Endothelial cell (in vitro differentiated cells): Measurements from ENCODE around the gene USP48. TPM values are rescaled to one million over a fixed set of nuclear protein-coding genes. Genes with fewer than 3 reads are reported as not detected.
"Not testable (repeated sequence)": the region's sequence is repeated elsewhere in the genome, so short reads cannot be mapped to it uniquely, and the experiment has no call there.

Source experiments
- DNase-seq: peaks from one replicate; pipeline ENCODE4 v3.0.0; 2021; ENCODE audit warnings: low spot score
- H3K27ac Mint-ChIP-seq: one replicate; pipeline ENCODE4 v1.8.0; 2021; ENCODE audit warnings: mixed read lengths, inconsistent platforms; ENCODE audit not compliant: unreplicated experiment
- H3K27me3 Mint-ChIP-seq: one replicate; pipeline ENCODE4 v1.8.0; 2021; ENCODE audit warnings: mild to moderate bottlenecking, moderate library complexity, mixed read lengths, inconsistent platforms; ENCODE audit not compliant: unreplicated experiment
- H3K36me3 Mint-ChIP-seq: one replicate; pipeline ENCODE4 v1.8.0; 2021; ENCODE audit warnings: mild to moderate bottlenecking, low read depth, mixed read lengths, inconsistent platforms; ENCODE audit not compliant: unreplicated experiment
- H3K4me1 Mint-ChIP-seq: one replicate; pipeline ENCODE4 v1.8.0; 2021; ENCODE audit warnings: mild to moderate bottlenecking, mixed read lengths, inconsistent platforms; ENCODE audit not compliant: unreplicated experiment
- H3K4me3 Mint-ChIP-seq: one replicate; pipeline ENCODE4 v1.8.0; 2021; ENCODE audit warnings: mild to moderate bottlenecking, mixed read lengths, inconsistent platforms; ENCODE audit not compliant: unreplicated experiment
- H3K9me3 Mint-ChIP-seq: one replicate; pipeline ENCODE4 v1.8.0; 2021; ENCODE audit warnings: mixed read lengths, inconsistent platforms; ENCODE audit not compliant: unreplicated experiment
- total RNA-seq: library from RNA; stranded (reverse); fragmentation: NEBNext Ultra II Directional; extraction: Animal tissue kit (Norgen Biotek cat#: 25700); gene quantifications from one replicate; pipeline ENCODE4 v1.2.1, GENCODE V29; 2021; ENCODE audit not compliant: unreplicated experiment
- TF ChIP-seq, protein P1 (sequence below): fragments of 200-600 bp; sonication (generic); IDR thresholded peaks from one replicate; pipeline ENCODE4 v1.5.0; 2021; ENCODE audit warnings: antibody characterized with exemption; ENCODE audit not compliant: unreplicated experiment

The USP48 gene
- total RNA-seq, 1 donor from 2014 or later = 57.9 TPM

DNA sequence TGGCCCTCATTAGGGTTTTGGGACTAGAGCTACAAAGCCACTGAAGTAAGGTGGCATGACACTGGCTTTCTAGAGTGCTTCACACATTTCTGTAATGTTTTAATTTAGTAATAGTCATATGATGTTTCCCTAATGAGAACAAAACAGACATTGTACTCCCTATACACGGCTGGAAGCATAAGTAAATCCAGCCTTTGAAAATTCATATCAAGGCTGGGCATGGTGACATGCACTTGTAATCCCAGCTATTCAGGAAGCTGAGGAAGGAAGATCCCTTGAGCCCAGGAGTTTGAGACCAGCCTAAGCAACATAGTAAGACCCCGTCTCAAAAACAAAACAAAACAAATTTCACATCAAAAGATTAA, 7.4 kb downstream of the USP48 start:
- H3K27ac Mint-ChIP-seq = no peak overlapping the region
- no peak for DNase-seq
- no peaks in the 10 kb centered on the region for H3K9me3 Mint-ChIP-seq
- TF ChIP-seq, protein P1, sequence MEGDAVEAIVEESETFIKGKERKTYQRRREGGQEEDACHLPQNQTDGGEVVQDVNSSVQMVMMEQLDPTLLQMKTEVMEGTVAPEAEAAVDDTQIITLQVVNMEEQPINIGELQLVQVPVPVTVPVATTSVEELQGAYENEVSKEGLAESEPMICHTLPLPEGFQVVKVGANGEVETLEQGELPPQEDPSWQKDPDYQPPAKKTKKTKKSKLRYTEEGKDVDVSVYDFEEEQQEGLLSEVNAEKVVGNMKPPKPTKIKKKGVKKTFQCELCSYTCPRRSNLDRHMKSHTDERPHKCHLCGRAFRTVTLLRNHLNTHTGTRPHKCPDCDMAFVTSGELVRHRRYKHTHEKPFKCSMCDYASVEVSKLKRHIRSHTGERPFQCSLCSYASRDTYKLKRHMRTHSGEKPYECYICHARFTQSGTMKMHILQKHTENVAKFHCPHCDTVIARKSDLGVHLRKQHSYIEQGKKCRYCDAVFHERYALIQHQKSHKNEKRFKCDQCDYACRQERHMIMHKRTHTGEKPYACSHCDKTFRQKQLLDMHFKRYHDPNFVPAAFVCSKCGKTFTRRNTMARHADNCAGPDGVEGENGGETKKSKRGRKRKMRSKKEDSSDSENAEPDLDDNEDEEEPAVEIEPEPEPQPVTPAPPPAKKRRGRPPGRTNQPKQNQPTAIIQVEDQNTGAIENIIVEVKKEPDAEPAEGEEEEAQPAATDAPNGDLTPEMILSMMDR = no peak
- H3K4me1 Mint-ChIP-seq = peaks cover 13% of the 10 kb centered on the region
- H3K27me3 Mint-ChIP-seq = no peaks in the 10 kb centered on the region
- H3K4me3 Mint-ChIP-seq = no peak overlapping the region
- no peaks in the 10 kb centered on the region for H3K36me3 Mint-ChIP-seq

DNA sequence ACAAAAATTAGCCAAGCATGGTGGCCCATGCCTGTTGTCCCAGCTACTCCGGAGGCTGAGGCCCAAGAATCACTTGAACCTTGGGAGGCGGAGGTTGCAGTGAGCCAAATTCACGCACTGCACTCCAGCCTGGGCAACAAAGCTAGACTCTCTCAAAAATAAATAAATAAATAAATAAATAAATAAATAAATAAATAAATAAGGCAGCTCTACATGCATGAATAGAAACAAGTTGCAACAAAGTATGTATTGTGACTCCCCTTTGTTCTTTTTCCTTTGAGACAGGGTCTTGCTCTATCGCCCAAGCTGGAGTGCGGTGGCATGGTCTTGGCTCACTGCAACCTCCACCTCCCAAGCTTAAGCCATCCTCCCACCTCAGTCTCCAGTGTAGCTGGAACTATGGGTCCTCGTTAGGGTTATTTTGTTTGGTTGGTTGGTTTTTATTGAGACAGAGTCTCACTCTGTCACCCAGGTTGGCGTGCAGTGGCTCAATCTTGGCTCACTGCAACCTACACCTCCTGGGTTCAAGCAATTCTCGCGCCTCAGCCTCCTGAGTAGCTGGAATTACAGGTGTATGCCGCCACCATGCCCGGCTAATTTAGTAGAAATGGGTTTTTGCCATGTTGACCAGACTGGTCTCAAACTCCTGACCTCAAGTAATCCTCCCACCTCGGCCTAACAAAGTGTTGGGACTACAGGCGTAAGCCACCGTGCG, 8.0 kb downstream of the USP48 start:
- Mint-ChIP-seq H3K36me3 (no peaks in the 10 kb centered on the region), H3K4me1 (peaks cover 7% of the 10 kb centered on the region), H3K27me3 (no peaks in the 10 kb centered on the region), H3K27ac (no peak overlapping the region), H3K9me3 (no peaks in the 10 kb centered on the region), H3K4me3 (no peak overlapping the region)
- DNase-seq = no peak
- TF ChIP-seq, protein P1 = no peak

DNA sequence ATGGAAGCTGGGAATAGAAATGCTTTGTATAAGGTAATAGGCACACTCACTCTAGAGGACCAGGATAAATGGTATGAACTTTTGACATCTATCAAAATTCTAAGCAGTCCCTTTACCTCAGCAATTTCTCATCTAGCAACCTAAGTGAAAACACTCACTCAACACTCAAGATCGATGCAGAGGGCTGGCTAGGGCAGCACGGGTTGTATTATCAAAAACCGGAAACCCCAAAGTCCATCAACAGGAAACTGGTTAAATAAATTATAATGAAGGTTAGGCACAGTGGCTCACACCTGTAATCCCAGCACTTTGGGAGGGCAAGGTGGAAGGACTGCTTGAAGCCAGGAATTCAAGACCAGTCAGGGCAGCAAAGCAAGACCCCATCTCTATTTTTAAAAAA, 9.4 kb downstream of the USP48 start:
- no peak for DNase-seq
- no peak overlapping the region for H3K27ac Mint-ChIP-seq
- H3K4me3 Mint-ChIP-seq = no peak overlapping the region
- no peaks in the 10 kb centered on the region for H3K36me3 Mint-ChIP-seq
- H3K4me1 Mint-ChIP-seq = peaks cover 2% of the 10 kb centered on the region
- TF ChIP-seq, protein P1 = no peak
- no peaks in the 10 kb centered on the region for H3K27me3 Mint-ChIP-seq
- no peaks in the 10 kb centered on the region for H3K9me3 Mint-ChIP-seq

GRCh38 chr1:21771672-21772071, 11.3 kb downstream of the USP48 start:
- not testable (repeated sequence) for H3K4me3 Mint-ChIP-seq

GRCh38 chr1:21770602-21771001, 12.3 kb downstream of the USP48 start:
- not testable (repeated sequence) for H3K9me3 Mint-ChIP-seq, H3K4me3 Mint-ChIP-seq, H3K27me3 Mint-ChIP-seq, DNase-seq, H3K4me1 Mint-ChIP-seq, H3K36me3 Mint-ChIP-seq, H3K27ac Mint-ChIP-seq

More at GRCh38 chr1:21771672-21772071, 11.3 kb downstream of the USP48 start:
- not testable (repeated sequence) for H3K27me3 Mint-ChIP-seq, H3K4me1 Mint-ChIP-seq, H3K27ac Mint-ChIP-seq, H3K36me3 Mint-ChIP-seq, DNase-seq, H3K9me3 Mint-ChIP-seq

- no peak overlapping the region for H3K27ac Mint-ChIP-seq
- H3K36me3 Mint-ChIP-seq = no peaks in the 10 kb centered on the region
- DNase-seq = no peak
- TF ChIP-seq, protein P1 = no peak
- no peaks in the 10 kb centered on the region for H3K4me1 Mint-ChIP-seq
- no peaks in the 10 kb centered on the region for H3K27me3 Mint-ChIP-seq
- H3K9me3 Mint-ChIP-seq = no peaks in the 10 kb centered on the region
- H3K4me3 Mint-ChIP-seq = no peak overlapping the region
These were observed 12.7 kb downstream of the USP48 start for GRCh38 chr1:21770201-21770600.

DNA sequence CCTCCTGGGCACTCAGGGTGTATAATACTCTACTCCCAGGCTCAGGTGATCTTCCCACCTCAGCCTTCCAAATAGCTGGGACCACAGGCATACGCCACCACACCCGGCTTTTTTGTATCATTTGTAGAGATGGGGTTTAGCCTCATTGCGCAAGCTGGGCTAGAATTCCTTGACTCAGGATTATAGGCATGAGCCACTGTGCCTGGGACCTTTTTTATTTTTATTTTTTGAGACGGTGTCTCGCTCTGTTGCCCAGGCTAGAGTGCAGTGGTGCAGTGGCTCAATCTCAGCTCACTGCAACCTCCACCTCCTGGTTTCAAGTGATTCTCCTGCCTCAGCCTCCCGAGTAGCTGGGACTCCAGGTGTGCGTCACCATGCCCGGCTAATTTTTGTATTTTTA, 15.8 kb downstream of the USP48 start:
- H3K36me3 Mint-ChIP-seq, H3K27me3 Mint-ChIP-seq, H3K9me3 Mint-ChIP-seq, DNase-seq, H3K4me1 Mint-ChIP-seq, H3K27ac Mint-ChIP-seq, H3K4me3 Mint-ChIP-seq: not testable (repeated sequence)
